Measurements from ENCODE around the gene PAX7. TPM values are rescaled to one million over a fixed set of nuclear protein-coding genes. Genes with fewer than 3 reads are reported as not detected.

The PAX7 gene
- total and polyA plus RNA-seq, 9 donors, result not detected

GRCh38 chr1:18599704-18600103, 30.9 kb upstream of the PAX7 start:
- Histone ChIP-seq H3K4me3 (no peak overlapping the region), H3K36me3 (no peaks in the 10 kb centered on the region), H3K4me1 (ENCODE audit: insufficient read depth) (no peaks in the 10 kb centered on the region), H3K27me3 (no peaks in the 10 kb centered on the region), H3K27ac (no peak overlapping the region), H3K9me3 (no peaks in the 10 kb centered on the region)
- DNase-seq, result no peak
- TF ChIP-seq POLR2A (IDR thresholded peaks at IDR 0.05), result no peak
- TF ChIP-seq CTCF (IDR thresholded peaks at IDR 0.05), result no peak
- no peak for TF ChIP-seq EP300 (IDR thresholded peaks at IDR 0.05)
- WGBS, 3 donors, result 74 to 81% (median 78%) methylated on average over 9 of the region's 9 CpGs
- intact Hi-C loops (cut with DNase I), result no loop called here

- 52 to 66% (median 64%) methylated on average over 5 of the region's 5 CpGs for WGBS, 3 donors
- Histone ChIP-seq H3K9me3 (no peaks in the 10 kb centered on the region), H3K4me1 (ENCODE audit: insufficient read depth) (no peaks in the 10 kb centered on the region), H3K36me3 (no peaks in the 10 kb centered on the region), H3K4me3 (no peak overlapping the region), H3K27me3 (no peaks in the 10 kb centered on the region), H3K27ac (no peak overlapping the region)
- intact Hi-C loops (cut with DNase I), result no loop called here
- DNase-seq, result no peak
- TF ChIP-seq POLR2A (IDR thresholded peaks at IDR 0.05), result no peak
- TF ChIP-seq CTCF (IDR thresholded peaks at IDR 0.05), result no peak
- TF ChIP-seq EP300 (IDR thresholded peaks at IDR 0.05), result no peak
These were observed 28.0 kb upstream of the PAX7 start for GRCh38 chr1:18602533-18603211.

- no peaks in the 10 kb centered on the region for H3K27me3 ChIP-seq
- H3K27ac ChIP-seq, result no peak overlapping the region
- intact Hi-C loops (cut with DNase I), result no loop called here
- H3K4me1 ChIP-seq (ENCODE audit: insufficient read depth), result no peaks in the 10 kb centered on the region
- WGBS, 3 donors, result 54 to 56% (median 54%) methylated on average over 13 of the region's 13 CpGs
- no peak overlapping the region for H3K4me3 ChIP-seq
- no peaks in the 10 kb centered on the region for H3K9me3 ChIP-seq
- no peak for DNase-seq
- TF ChIP-seq EP300 (IDR thresholded peaks at IDR 0.05) (no peak), POLR2A (IDR thresholded peaks at IDR 0.05) (no peak), CTCF (IDR thresholded peaks at IDR 0.05) (no peak)
- no peaks in the 10 kb centered on the region for H3K36me3 ChIP-seq
These were observed 27.3 kb upstream of the PAX7 start for GRCh38 chr1:18603212-18603852.

GRCh38 chr1:18606443-18607288, 24.0 kb upstream of the PAX7 start:
- DNase-seq, result no peak

More at GRCh38 chr1:18606443-18607288, 24.0 kb upstream of the PAX7 start:
- intact Hi-C loops (cut with DNase I), result no loop called here
- 50 to 57% (median 51%) methylated on average over 19 of the region's 19 CpGs for WGBS, 3 donors
- Histone ChIP-seq H3K9me3 (no peaks in the 10 kb centered on the region), H3K27me3 (no peaks in the 10 kb centered on the region), H3K27ac (no peak overlapping the region), H3K4me3 (no peak overlapping the region), H3K36me3 (no peaks in the 10 kb centered on the region), H3K4me1 (ENCODE audit: insufficient read depth) (no peaks in the 10 kb centered on the region)
- TF ChIP-seq EP300 (IDR thresholded peaks at IDR 0.05), result no peak
- TF ChIP-seq POLR2A (IDR thresholded peaks at IDR 0.05), result no peak
- TF ChIP-seq CTCF (IDR thresholded peaks at IDR 0.05), result no peak
